ENCODE data around the gene NRXN3. TPM values are rescaled to one million over a fixed set of nuclear protein-coding genes. Genes with fewer than 3 reads are reported as not detected.

The NRXN3 gene
- polyA plus RNA-seq, 3 donors = 0.22 to 0.46 (median 0.27) TPM

DNA sequence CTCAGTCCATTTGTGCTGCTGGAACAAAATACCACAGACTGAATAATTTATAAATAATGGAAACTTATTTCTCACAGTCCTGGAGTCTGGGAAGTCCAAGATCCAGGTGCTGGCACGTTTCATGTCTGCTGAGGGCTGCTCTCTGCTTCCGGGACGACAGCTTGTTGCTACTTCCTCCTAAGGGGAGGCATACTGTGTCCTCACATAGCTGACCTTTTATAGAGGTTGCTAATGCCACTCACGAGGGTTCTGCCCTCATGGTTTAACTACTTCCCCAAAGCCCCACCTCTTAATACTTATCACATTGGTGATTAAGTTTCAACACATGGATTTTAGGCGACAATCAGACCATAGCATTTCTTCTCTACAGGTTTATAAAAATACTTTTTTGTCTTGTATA is 411.1 kb downstream of the NRXN3 start:
- 27 to 41% (median 32%) methylated on average over 5 of the region's 5 CpGs for WGBS, 3 donors
- no peak overlapping the region for H3K27ac ChIP-seq (ENCODE audit: low read depth, low read length)

DNA sequence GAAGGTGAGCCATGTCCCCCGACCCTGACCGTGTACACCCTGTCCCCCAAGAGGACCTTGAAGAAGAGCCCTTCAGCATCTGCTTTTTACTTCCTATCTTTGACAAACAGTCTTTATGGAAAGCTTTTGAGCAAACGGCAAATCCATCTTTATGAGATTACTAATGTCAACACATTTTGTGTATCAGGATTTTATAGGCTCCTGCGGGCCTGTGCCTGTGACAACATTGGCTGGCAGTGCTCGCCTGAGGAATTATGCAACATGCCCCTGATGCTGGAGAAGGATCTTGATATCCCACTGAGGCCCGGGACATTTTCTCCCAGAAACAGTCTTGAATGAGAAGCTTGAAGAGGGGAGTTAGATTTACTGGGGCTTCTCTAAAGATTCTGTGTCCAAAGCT is 416.5 kb downstream of the NRXN3 start:
- no peak overlapping the region for H3K27ac ChIP-seq (ENCODE audit: low read depth, low read length)
- WGBS, 3 donors = 52 to 85% (median 62%) methylated on average over 6 of the region's 6 CpGs

DNA sequence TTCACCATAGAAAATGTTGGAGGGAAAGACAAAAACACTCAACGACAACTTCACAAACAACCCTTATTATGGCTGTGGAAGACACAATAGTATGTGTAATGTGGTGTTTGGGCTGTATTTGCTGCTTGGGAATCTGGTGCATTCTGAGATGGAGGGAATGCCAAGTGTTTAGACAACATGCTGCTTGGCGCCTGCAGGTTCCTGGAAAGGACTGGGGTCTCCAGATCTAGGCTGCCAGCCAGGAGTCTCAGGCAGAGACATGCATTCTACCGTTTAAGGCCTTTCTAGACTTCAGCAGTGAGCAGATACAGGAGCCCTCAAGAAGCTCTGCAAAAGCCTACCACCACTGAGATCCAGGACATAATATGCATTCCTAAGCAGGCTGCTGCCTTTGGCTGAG is 418.7 kb downstream of the NRXN3 start:
- 79 to 87% (median 87%) methylated on average over 3 of the region's 3 CpGs for WGBS, 3 donors
- no peak overlapping the region for H3K27ac ChIP-seq (ENCODE audit: low read depth, low read length)

DNA sequence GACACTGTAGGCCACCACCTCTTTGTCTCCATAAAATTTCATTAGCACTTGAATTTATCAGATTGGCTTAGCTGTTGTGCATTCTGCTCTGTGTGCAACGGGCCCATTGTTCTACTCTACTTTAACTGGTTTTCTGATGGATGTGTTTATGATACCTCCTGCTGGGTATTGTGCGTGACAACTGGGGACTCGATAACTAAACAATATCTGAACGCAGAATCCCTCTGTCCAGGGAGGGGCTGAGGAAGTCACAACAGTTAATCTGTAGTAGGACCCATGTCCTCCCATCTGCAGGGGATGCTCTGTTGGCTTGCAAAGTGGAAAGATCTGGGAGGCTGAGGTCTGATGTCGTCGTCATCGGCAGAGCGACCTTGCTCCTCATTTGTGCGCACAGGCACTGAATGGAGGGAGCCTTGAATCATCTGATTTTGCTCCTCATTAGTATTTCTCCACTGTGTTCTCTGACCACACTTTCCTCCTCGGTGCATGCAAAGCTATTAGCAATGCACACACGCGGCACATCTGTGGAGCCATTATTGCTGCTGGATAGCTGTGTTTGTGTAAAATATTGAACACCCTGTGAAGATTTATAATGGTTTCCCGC is 422.5 kb downstream of the NRXN3 start:
- 76 to 86% (median 84%) methylated on average over 13 of the region's 13 CpGs for WGBS, 3 donors
- no peak overlapping the region for H3K27ac ChIP-seq (ENCODE audit: low read depth, low read length)

DNA sequence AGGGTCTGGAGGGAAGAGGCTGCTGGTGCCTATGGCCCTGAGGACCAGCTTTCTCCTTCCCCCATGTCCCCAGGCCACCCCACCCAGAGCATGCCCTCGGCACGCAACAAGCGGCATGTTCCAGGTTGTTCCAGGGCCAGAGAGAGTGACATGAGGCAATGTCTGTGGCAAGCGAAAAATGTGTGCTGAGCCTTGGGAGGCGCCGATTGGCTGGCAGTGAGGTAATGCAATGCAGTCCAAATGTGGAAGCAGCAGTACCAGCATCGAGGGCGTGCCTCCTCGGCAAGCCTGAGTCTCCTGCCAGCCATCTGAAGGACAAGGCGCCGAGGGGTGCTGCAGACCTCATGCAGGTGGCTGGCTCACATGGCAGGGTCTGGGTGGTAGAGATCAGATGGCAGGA is 423.8 kb downstream of the NRXN3 start:
- no peak overlapping the region for H3K27ac ChIP-seq (ENCODE audit: low read depth, low read length)
- WGBS, 3 donors = 88 to 90% (median 89%) methylated on average over 11 of the region's 11 CpGs

DNA sequence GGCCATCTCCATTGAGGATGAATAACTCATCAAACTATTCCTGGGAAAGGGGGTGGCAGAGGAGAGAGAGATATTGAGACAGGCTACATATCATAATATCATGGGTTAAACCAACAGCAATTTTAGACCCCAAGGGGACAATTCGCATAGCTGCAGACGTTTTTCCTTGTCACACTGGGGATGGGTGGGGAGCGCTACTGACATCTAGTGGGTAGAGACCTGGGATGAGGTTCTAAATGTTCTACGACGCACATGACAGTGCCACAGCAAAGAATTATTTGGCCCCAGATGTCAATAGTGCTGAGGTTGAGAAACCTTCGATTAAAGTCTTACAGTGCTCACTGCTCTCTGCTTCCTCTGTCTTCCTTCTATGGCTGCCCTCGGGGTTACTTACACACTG is 425.6 kb downstream of the NRXN3 start:
- 37 to 48% (median 47%) methylated on average over 7 of the region's 7 CpGs for WGBS, 3 donors
- H3K27ac ChIP-seq (ENCODE audit: low read depth, low read length) = no peak overlapping the region

DNA sequence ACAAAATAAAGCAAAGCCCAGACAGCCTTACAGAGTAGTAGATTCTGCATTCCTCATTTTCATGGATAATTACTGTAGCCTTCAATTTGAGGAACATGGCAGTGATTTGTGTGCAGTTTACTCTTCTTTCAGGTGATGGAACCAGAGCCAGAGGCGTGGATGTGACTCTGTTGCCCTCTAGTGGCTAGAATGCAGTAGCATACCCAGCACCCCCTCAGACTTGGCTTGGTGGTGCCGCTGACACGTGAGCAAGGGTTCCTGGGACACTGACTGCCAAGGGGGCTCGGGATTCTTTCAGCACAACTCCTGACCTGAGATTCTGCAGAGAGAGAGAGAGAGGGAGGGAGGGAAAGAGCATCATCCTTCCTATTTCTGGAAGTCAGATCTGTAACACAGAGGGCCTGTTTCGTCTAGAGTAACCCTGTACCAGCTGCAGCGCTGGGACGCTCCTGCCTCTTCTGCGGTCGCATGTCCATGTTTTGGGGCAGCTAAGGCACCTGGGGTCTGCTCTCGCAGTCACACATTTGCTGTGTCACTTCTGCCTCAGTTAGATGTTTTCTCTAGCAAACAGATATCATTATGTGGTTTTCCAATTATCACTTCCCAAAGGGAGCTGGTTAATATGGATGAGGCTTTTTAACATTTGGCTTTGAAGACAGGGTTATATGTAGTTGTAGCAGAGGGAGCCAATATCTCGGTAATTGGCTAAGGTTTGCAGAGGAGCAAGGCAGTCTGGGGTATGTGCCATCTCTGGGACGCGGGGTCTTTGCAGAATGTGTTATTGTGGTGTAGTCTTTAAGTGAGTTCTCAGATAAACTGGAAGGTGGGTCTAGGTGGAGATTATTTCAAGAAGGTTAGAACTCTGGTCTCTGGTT is 428.1 kb downstream of the NRXN3 start:
- 44 to 50% (median 47%) methylated on average over 13 of the region's 13 CpGs for WGBS, 3 donors
- H3K27ac ChIP-seq (ENCODE audit: low read depth, low read length) = no peak overlapping the region

DNA sequence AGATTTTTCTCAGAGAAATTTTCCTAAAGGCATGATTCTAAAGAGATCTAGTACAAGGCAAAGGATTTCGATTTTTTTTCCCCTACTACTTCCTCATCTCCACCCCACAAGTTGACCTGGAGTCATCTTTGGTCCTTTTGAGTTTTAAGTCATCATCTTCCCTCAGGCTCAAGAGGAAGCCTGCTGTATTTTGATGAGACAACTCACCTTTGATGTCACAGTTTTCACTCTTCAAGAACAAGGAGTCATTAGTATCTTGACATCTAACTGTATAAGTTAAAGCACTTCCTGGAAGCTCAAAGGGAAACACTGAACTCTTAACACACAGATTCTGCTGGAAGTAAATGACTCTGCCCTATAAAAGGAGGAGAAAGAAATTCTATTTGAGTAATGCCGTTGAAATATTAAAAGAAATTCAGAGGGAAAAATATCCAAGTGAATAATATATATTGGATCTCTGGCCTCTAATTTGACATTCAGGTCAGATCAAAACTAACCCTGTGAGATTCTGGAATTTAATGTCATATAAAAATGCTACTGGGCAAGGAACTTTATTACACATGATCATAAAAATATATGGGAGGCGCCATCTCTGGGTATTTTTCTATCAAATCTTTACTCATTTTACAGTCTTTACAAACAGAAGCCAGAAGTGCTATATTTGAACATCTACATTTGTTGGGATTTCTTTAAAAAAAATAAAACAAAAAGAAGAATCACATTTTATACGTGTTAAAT is 435.0 kb downstream of the NRXN3 start:
- WGBS, 3 donors = 70 to 72% (median 71%) methylated on average over 4 of the region's 4 CpGs

DNA sequence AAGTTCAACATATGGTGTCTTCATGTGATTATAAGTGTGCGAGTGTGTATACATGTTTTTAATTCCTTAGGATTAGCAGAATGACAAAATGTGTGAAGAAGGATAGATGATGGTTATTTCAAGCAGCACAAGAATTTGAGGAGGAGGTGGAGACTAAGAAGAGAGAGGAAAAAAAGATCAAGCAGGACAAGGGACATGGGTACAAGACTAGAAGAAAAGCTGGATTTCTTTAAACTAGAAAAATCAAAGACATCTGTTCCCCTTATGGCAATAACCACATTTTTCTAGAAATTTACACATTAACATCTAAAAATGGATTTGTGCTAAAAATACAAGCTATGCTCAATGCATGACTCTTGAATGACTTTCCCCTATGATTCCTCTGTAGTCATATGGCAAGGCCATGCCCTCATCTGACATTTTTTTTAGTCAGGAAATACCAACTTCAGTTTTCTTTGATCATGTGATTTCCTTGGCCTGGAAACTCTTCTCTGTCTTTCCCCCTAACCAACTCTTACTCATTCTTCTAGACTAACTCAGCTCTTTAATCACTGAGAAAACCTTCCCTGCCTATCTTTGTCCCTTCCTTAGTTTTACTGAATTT is 435.8 kb downstream of the NRXN3 start:
- 73 to 84% (median 81%) methylated on average over 1 of the region's 1 CpG for WGBS, 3 donors
- no peak overlapping the region for H3K27ac ChIP-seq (ENCODE audit: low read depth, low read length)

More for the DNA sequence above, 435.0 kb downstream of the NRXN3 start:
- H3K27ac ChIP-seq (ENCODE audit: low read depth, low read length) = no peak overlapping the region

DNA sequence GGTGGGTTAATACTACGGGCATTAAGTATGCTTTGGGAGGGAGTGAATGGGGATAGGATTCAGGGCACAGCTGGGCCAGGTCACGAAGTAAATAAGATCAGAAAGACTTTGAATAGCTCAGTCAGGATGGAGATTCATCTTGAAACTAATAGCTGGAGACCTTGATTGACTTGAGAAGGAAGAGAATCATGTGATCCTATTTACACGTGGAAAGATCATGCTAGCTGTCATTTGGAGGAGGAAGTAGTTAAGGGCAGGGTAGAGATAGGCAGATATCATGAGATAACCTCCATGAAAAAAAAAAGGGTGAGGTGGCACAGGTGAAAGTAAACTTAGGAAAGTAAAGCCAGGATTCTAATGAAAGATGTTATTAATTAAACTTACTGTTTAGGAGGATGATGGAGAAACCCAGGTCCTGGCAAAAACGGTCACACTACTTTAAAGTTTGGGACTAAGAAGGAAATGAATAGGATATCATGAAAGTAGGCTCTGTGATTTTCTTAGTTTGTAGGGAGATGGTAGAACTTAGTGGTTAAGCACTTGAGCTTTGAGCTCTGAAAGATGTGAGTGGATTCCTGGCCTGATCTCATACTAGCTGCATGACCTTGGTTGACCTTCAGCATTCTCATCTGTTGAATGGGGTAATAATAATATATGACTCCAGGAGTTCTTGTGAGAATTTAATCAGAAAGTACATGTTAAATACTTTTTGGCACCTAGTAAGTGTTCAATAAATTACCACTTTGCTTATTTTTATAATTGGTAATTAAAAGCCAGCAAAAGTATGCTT is 439.0 kb downstream of the NRXN3 start:
- WGBS, 3 donors = 57 to 64% (median 62%) methylated on average over 4 of the region's 4 CpGs

DNA sequence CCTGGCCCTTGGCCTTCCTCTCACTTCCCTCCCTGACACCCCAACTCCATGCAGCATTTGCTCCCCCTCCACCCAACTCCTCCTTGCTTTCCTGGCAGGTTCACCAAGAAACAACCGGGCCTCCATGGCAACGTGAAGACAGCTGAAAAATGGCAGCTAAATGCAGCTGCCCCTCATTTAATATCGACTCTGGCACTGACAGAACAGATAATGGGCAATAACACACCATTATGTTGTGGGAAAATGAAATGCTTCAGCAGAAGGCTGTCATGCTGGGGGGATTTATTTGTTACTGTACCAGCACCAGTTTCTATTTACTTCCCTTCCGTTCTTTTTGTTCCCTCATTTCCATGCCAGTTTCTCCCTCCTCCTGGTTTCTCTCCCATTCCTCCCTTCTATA is 440.8 kb downstream of the NRXN3 start:
- 41 to 65% (median 62%) methylated on average over 4 of the region's 4 CpGs for WGBS, 3 donors
- no peak overlapping the region for H3K27ac ChIP-seq (ENCODE audit: low read depth, low read length)

More for the DNA sequence above, 439.0 kb downstream of the NRXN3 start:
- H3K27ac ChIP-seq (ENCODE audit: low read depth, low read length) = no peak overlapping the region

DNA sequence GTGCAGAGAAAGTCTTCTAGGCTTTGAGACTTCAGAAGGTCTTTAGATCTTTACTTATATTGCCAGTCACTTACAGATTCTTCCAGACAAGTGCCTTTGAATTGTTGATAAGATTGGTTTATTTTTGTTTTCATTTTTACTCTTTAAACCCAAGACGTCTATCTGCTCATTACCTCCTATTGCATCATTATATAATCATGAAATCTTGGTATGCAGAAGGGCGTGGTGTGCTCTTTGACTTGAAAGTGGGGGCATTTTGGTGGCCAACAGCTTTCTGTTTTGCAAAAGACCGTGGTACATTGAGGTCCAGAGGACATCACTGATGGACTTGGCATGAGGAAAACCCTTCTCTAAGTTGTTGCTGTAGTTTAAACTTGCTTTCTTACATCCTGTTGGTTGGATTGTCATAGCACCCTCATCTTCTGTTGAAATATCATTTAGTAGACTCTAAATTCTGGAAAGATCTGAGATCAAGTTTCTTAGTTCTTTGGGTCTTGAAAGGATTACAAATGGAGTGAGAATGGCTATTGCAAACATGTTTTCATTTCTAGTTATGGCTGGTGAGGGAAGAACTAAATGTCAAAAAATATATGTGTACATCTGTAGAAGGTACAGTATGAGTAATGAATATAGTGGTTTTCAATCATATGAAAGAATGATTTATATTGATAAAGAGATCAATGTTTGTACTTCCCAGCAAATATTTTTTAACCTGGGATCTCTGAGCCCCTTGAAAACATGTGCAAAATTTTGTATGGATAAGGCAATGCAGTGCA is 441.8 kb downstream of the NRXN3 start:
- 60 to 66% (median 63%) methylated on average over 3 of the region's 3 CpGs for WGBS, 3 donors
- H3K27ac ChIP-seq (ENCODE audit: low read depth, low read length) = no peak overlapping the region

DNA sequence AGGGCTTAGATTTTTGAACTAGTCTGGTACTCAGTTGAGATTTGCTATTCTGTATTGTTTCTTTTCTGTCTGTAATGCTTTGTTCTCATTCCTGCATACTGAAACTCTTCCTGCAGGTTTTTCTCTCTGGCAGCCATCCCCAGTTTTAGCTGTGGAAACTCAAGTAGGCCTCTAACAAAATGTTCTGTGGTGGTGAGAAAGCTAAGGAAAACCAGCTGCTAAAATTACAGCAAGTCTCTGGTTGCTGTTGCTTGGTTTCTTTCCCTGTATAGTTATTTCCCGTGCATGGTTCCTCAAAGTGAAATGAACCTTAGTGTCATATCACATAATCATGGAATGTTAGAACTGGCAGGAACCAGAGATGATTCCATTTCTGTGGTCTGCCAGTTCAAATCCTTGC is 442.5 kb downstream of the NRXN3 start:
- H3K27ac ChIP-seq (ENCODE audit: low read depth, low read length) = no peak overlapping the region
- WGBS, 3 donors = 60 to 89% (median 78%) methylated on average over 1 of the region's 1 CpG

DNA sequence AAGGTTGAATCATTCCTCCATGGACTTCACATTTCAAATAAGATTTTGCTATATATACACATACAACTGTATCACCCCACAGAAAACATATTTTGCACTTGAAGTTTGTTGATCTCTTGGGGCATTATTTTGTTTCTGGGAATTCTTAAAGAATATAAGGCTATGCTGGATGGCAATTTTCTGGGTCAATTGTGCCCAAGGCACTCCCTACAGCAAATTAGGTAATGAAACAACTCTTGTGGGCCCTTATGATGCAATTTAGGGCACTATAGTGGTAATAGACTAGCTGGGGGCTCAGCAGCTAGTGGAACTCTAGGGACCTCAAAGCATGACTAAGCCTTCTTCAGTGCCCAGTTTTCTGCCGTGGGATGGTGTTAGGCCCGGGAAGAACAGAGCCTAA is 444.4 kb downstream of the NRXN3 start:
- H3K27ac ChIP-seq (ENCODE audit: low read depth, low read length) = no peak overlapping the region
- WGBS, 3 donors = 77 to 87% (median 82%) methylated on average over 2 of the region's 2 CpGs

DNA sequence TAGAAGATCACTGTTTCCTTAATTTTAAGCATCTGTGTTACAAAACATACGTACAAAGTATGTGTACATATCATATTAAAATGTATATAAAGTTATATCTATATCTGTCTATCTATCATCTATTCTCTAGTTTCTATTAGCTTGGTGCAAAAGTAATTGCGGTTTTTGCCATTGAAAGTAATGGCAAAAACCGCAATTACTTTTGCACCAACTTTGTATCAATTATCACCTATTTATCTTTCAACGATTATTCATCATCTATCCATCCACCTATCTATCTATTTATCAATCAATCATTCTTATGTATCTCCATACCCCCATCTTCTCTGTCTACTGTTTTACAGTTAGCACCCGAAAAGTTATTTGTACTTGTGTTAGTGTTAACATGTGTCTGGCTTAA is 447.6 kb downstream of the NRXN3 start:
- 77 to 82% (median 78%) methylated on average over 5 of the region's 5 CpGs for WGBS, 3 donors
- H3K27ac ChIP-seq (ENCODE audit: low read depth, low read length) = no peak overlapping the region

DNA sequence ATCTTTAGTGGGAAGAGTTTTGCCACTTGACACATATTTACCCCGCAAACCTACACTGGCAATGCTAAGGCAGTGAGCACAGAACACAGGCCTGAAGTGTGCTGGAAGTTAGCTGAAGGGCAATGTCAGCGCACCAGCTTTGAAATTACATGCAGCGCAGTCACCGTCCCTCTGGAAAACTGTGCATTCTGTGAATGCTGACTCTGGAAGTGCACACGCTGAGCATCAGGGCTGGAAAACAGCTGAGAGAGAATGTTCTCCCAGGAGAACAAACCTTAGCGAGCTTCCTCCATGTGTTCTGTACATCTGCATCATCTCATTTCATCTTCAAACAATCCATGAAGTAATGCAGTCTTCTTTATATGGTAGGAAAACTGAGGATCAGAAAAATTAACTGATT is 448.2 kb downstream of the NRXN3 start:
- 82 to 88% (median 83%) methylated on average over 6 of the region's 6 CpGs for WGBS, 3 donors
- H3K27ac ChIP-seq (ENCODE audit: low read depth, low read length) = no peak overlapping the region

DNA sequence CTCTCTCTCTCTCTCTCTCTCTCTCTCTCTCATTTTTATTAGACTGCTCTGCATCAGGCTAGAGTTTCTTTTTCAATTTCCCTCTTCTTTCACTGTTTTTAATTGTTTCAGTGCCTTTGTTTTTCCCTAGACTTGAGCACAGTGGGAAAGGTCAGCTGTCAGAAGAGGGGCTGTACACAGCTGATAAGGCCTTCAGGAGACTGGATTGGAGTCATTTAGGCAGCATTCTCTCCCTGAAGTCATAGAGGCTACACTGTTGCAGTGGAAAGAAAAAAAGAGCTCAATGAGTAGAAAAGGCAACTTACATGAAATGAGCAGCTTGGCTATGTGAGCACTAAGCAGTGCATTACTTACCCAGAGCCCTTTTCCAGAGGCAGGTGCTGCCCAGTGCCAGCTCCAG is 456.9 kb downstream of the NRXN3 start:
- H3K27ac ChIP-seq (ENCODE audit: low read depth, low read length) = no peak overlapping the region

DNA sequence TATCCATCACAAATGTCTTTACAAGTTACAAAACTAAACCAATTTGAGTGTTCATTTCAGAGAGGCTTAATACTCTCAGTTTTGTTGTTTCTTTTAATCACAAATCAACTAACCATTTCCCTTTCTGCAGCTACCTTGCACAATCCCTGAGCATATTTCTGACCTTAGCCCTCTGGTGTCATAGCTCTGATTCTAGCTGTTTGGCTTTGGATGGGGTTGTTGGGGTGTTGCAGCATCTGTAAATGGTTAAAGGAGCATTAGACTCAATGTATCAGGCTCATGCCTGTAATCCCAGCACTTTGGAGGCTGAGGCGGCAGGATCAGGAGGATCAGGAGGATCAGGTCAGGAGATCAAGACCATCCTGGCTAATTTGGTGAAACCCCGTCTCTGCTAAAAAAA is 461.4 kb downstream of the NRXN3 start:
- no peak overlapping the region for H3K27ac ChIP-seq (ENCODE audit: low read depth, low read length)
- 89 to 97% (median 94%) methylated on average over 2 of the region's 2 CpGs for WGBS, 3 donors

Data from adipose tissue (tissue), 3 donors.